Panc1 (cell line): Measurements from ENCODE around the gene TTC9B. TPM values are rescaled to one million over a fixed set of nuclear protein-coding genes. Genes with fewer than 3 reads are reported as not detected.
A peak's percentile ranks its signal among the peaks of the same experiment; 100 is the strongest.

Experiments
- ATAC-seq: fragments of 200-7000 bp; cut with Tn5 transposase; 2 replicates; pipeline ENCODE4 v1.9.1; 2020; ENCODE audit warnings: mild to moderate bottlenecking, moderate library complexity
- BruUV-seq: library from RNA; stranded (reverse); fragments of 400-500 nt; replicated peaks from 2 replicates; lab custom pipeline; 2021; lab: Mats Ljungman, UMichigan
- CTCF ChIA-PET: fragments of 300-600 bp; sonication (Branson Sonifier 250); formaldehyde crosslinking; loops from one replicate; lab custom pipeline; 2022; ENCODE audit warnings: antibody characterized with exemption; lab: Charles Lee
- POLR2A ChIA-PET: fragments of 300-600 bp; sonication (Branson Sonifier 250); formaldehyde crosslinking; loops from one replicate; lab custom pipeline; 2022; ENCODE audit warnings: antibody characterized with exemption; lab: Charles Lee
- DNase-seq: peaks from one replicate; pipeline ENCODE4 v3.0.0-alpha.2; 2010; ENCODE audit warnings: low read depth, low spot score
- H3K27ac ChIP-seq: 2 replicates; pipeline ENCODE4 v1.5.1; 2011; ENCODE audit warnings: mild to moderate bottlenecking, low read length, inconsistent platforms
- H3K27me3 ChIP-seq: fragments of 200-500 bp; sonication (Bioruptor generic); 2 replicates; pipeline ENCODE4 v1.6.0; 2014; ENCODE audit warnings: low read length, inconsistent platforms; ENCODE audit not compliant: control insufficient read depth, insufficient read depth
- H3K36me3 ChIP-seq: fragments of 200-500 bp; sonication (Bioruptor generic); 2 replicates; pipeline ENCODE4 v1.5.1; 2014; ENCODE audit warnings: inconsistent platforms, mild to moderate bottlenecking, low read length, moderate library complexity; ENCODE audit not compliant: control insufficient read depth, insufficient read depth
- H3K4me1 ChIP-seq: 2 replicates; pipeline ENCODE4 v1.5.1; 2011; ENCODE audit warnings: inconsistent platforms, mild to moderate bottlenecking, low read length, moderate library complexity; ENCODE audit not compliant: control insufficient read depth, insufficient read depth
- H3K4me3 ChIP-seq, 2 experiments: 2 replicates each; pipeline ENCODE4 v1.5.1; 2011 to 2012; ENCODE audit warnings: low read depth in 2 of 2, low read length in 2 of 2, mild to moderate bottlenecking in 2 of 2, inconsistent platforms in 1 of 2, moderate library complexity in 1 of 2
- H3K9me3 ChIP-seq: fragments of 200-500 bp; sonication (Bioruptor generic); 2 replicates; pipeline ENCODE4 v1.5.1; 2014; ENCODE audit warnings: low read depth, mild to moderate bottlenecking, inconsistent platforms, low read length, moderate library complexity; ENCODE audit not compliant: control insufficient read depth, insufficient read depth
- POLR2AphosphoS5 ChIP-seq: IDR thresholded peaks from 2 replicates; pipeline ENCODE4 v1.6.1; 2012; ENCODE audit warnings: mild to moderate bottlenecking, low read depth, low read length, moderate library complexity
- REST ChIP-seq, 2 experiments: IDR thresholded peaks; 2 replicates each; pipeline ENCODE4 v1.6.1; 2011 to 2012; ENCODE audit warnings: low read depth in 2 of 2, control low read depth in 1 of 2, low read length in 1 of 2, mild to moderate bottlenecking in 1 of 2, moderate library complexity in 1 of 2; ENCODE audit not compliant: insufficient read depth in 1 of 2
- SIN3A ChIP-seq: IDR thresholded peaks from 2 replicates; pipeline ENCODE4 v1.6.1; 2012; ENCODE audit warnings: low read depth, mild to moderate bottlenecking, low read length, moderate library complexity, borderline replicate concordance; ENCODE audit not compliant: insufficient read depth
- TCF7L2 ChIP-seq: IDR thresholded peaks from 2 replicates; pipeline ENCODE4 v1.6.1; 2011; ENCODE audit warnings: mild to moderate bottlenecking, low read depth, low read length, inconsistent platforms
- in situ Hi-C: cut with HindIII; loops from 2 replicates; pipeline ENCODE4 v1.10.0; 2016; ENCODE audit warnings: low sequenced_read_pairs, low pct_unique_long_range_greater_than_20kb
- intact Hi-C: fragments of 100-400 bp; cut with micrococcal nuclease; formaldehyde crosslinking; loops from one replicate; pipeline ENCODE4 v1.10.0; 2022; ENCODE audit not compliant: unreplicated experiment
- total RNA-seq: library from RNA; stranded (reverse); gene quantifications from one replicate; pipeline ENCODE4 v1.2.1, GENCODE V29; 2021; ENCODE audit not compliant: unreplicated experiment
- TF ChIP-seq, protein P1 (sequence below): fragments of 450-650 bp; IDR thresholded peaks from 2 replicates; pipeline ENCODE4 v1.5.1; 2017; ENCODE audit warnings: mild to moderate bottlenecking

The TTC9B gene
- total RNA-seq, 1 experiment from 2014 or later = 2.3 TPM

DNA sequence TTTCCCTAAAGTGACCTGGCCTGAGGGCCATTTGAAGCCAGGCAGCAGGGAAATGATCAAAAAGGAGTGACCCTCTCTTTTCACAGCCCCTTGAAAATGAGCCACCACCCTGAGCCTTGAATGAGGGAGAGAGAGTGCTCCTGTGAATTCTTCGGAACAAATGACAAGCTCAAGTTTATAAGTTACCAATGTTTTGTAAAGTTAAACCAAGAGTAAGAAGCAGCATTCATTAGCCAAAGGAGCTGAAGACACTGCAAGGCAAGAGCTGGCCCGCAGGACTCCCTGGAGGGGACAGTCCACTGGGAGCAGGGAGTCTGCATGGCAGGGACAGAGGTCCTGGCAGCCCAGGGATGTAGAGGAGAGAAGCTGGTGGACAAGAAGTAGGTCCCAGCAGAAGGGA, 25.0 kb upstream of the TTC9B start:
- no peak overlapping the region for H3K27ac ChIP-seq
- no TSS peak for BruUV-seq
- intact Hi-C loops = no loop called here
- no peak overlapping the region for H3K4me3 ChIP-seq
- no peak for DNase-seq
- no peak for ATAC-seq
- CTCF ChIA-PET = interaction anchor here (0.5 to 1.8 kb wide), 14 partner anchors 11 to 1192 kb away, joined by 3 to 15 read pairs (median 5); partner anchors contain the start of gene TTC9B
- no peaks in the 10 kb centered on the region for H3K27me3 ChIP-seq
- POLR2A ChIA-PET = interaction anchor here (0.6 to 1.2 kb wide), 8 partner anchors 10 to 273 kb away, joined by 3 to 8 read pairs (median 3); no protein-coding TSS in a partner anchor
- in situ Hi-C loops = no loop called here
- peaks cover 39% of the 10 kb centered on the region for H3K36me3 ChIP-seq
- TF ChIP-seq REST (IDR thresholded peaks at IDR 0.05; ENCODE audit: insufficient read depth in 1 of 2, low read depth in 2 of 2, low read length in 1 of 2) (no peak), POLR2AphosphoS5 (no peak), SIN3A (no peak), TCF7L2 (no peak)
- TF ChIP-seq, protein P1, sequence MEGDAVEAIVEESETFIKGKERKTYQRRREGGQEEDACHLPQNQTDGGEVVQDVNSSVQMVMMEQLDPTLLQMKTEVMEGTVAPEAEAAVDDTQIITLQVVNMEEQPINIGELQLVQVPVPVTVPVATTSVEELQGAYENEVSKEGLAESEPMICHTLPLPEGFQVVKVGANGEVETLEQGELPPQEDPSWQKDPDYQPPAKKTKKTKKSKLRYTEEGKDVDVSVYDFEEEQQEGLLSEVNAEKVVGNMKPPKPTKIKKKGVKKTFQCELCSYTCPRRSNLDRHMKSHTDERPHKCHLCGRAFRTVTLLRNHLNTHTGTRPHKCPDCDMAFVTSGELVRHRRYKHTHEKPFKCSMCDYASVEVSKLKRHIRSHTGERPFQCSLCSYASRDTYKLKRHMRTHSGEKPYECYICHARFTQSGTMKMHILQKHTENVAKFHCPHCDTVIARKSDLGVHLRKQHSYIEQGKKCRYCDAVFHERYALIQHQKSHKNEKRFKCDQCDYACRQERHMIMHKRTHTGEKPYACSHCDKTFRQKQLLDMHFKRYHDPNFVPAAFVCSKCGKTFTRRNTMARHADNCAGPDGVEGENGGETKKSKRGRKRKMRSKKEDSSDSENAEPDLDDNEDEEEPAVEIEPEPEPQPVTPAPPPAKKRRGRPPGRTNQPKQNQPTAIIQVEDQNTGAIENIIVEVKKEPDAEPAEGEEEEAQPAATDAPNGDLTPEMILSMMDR = no peak
- no peaks in the 10 kb centered on the region for H3K4me1 ChIP-seq
- H3K9me3 ChIP-seq = no peaks in the 10 kb centered on the region

- H3K36me3 ChIP-seq = peaks cover 46% of the 10 kb centered on the region
- ChIA-PET CTCF (interaction anchor here (0.6 to 1.8 kb wide), 9 partner anchors 25 to 802 kb away, joined by 3 to 15 read pairs (median 5); partner anchors contain the start of gene TTC9B), POLR2A (interaction anchor here (1.2 kb wide), 1 partner anchor 21 kb away, joined by 3 read pairs; no protein-coding TSS in a partner anchor)
- DNase-seq (no peak), ATAC-seq (peak; percentile 0; the same call in 1 of the 2 replicates)
- no peak overlapping the region for H3K4me3 ChIP-seq
- H3K4me1 ChIP-seq = no peaks in the 10 kb centered on the region
- no peaks in the 10 kb centered on the region for H3K27me3 ChIP-seq
- intact Hi-C loops (no loop called here), in situ Hi-C loops (no loop called here)
- BruUV-seq = no TSS peak
- no peak for TF ChIP-seq REST (IDR thresholded peaks at IDR 0.05; ENCODE audit: insufficient read depth in 1 of 2, low read depth in 2 of 2, low read length in 1 of 2)
- TF ChIP-seq POLR2AphosphoS5 = no peak
- TF ChIP-seq SIN3A = no peak
- TF ChIP-seq, protein P1 = no peak
- TF ChIP-seq TCF7L2 = no peak
- no peaks in the 10 kb centered on the region for H3K9me3 ChIP-seq
- H3K27ac ChIP-seq = no peak overlapping the region
Observed at GRCh38 chr19:40242480-40242879, 24.3 kb upstream of the TTC9B start.
